Naive thymus-derived CD4-positive, alpha-beta T cell (primary cell): ENCODE results near the gene ADAMTS17. TPM values are rescaled to one million over a fixed set of nuclear protein-coding genes. Genes with fewer than 3 reads are reported as not detected.

Experiments
- ATAC-seq: fragments of 150-1000 bp; cut with Tn5 transposase; 2 replicates; pipeline ENCODE4 v1.10.0; 2021; ENCODE audit warnings: mild to moderate bottlenecking, moderate library complexity
- CTCF ChIA-PET: fragments of 350-600 bp; sonication (Branson Sonifier 250); formaldehyde crosslinking; loops from one replicate; lab custom pipeline; 2021; ENCODE audit warnings: antibody characterized with exemption; lab: Charles Lee
- POLR2A ChIA-PET: fragments of 350-600 bp; sonication (Branson Sonifier 250); formaldehyde crosslinking; loops from one replicate; lab custom pipeline; 2021; ENCODE audit warnings: antibody characterized with exemption, inconsistent platforms; lab: Charles Lee
- DNase-seq, 9 donors: peaks; one replicate each; pipeline versions ENCODE4 v3.0.0 to v3.0.0-alpha.2; 2020 to 2022; ENCODE audit warnings: mixed read lengths in 1 of 9
- H3K27ac ChIP-seq: one replicate; pipeline ENCODE4 v1.7.0; 2013; ENCODE audit warnings: mild to moderate bottlenecking, low read depth, low read length, moderate library complexity
- H3K27me3 ChIP-seq, 2 donors: one replicate each; pipeline ENCODE4 v1.7.0; 2013; ENCODE audit warnings: low read length in 2 of 2, mild to moderate bottlenecking in 2 of 2, moderate library complexity in 2 of 2; ENCODE audit not compliant: control insufficient read depth in 2 of 2, insufficient read depth in 2 of 2
- H3K36me3 ChIP-seq, 3 experiments: 1 replicate in 2 of 3; 2 replicates in 1 of 3; pipeline ENCODE4 v1.7.0; 2013; ENCODE audit warnings: low read length in 3 of 3, mild to moderate bottlenecking in 3 of 3, moderate library complexity in 1 of 3; ENCODE audit not compliant: insufficient read depth in 3 of 3, control insufficient read depth in 2 of 3
- H3K4me1 ChIP-seq, 2 donors: one replicate each; pipeline ENCODE4 v1.7.0; 2013; ENCODE audit warnings: low read length in 2 of 2, mild to moderate bottlenecking in 2 of 2, moderate library complexity in 1 of 2; ENCODE audit not compliant: control insufficient read depth in 2 of 2, insufficient read depth in 2 of 2
- H3K4me3 ChIP-seq: 2 replicates; pipeline ENCODE4 v1.7.0; 2013; ENCODE audit warnings: mild to moderate bottlenecking, low read length
- H3K9me3 ChIP-seq, 3 experiments: 1 replicate in 2 of 3; 2 replicates in 1 of 3; pipeline ENCODE4 v1.7.0; 2013; ENCODE audit warnings: low read length in 3 of 3; ENCODE audit not compliant: control insufficient read depth in 2 of 3
- H3K27ac Mint-ChIP-seq, 9 donors: one replicate each; pipeline ENCODE4 v1.8.0; 2020 to 2022; ENCODE audit warnings: mixed read lengths in 9 of 9, mild to moderate bottlenecking in 8 of 9, moderate library complexity in 5 of 9, inconsistent platforms in 2 of 9
- H3K27me3 Mint-ChIP-seq, 5 donors: one replicate each; pipeline ENCODE4 v1.8.0; 2021 to 2022; ENCODE audit warnings: mixed read lengths in 5 of 5, mild to moderate bottlenecking in 1 of 5
- H3K36me3 Mint-ChIP-seq, 5 donors: one replicate each; pipeline ENCODE4 v1.8.0; 2020 to 2022; ENCODE audit warnings: mixed read lengths in 5 of 5, mild to moderate bottlenecking in 3 of 5, inconsistent platforms in 1 of 5
- H3K4me1 Mint-ChIP-seq, 7 donors: one replicate each; pipeline ENCODE4 v1.8.0; 2020 to 2022; ENCODE audit warnings: mixed read lengths in 7 of 7, mild to moderate bottlenecking in 3 of 7, inconsistent platforms in 1 of 7
- H3K4me3 Mint-ChIP-seq, 10 donors: one replicate each; pipeline ENCODE4 v1.8.0; 2020 to 2022; ENCODE audit warnings: mild to moderate bottlenecking in 10 of 10, mixed read lengths in 10 of 10, moderate library complexity in 6 of 10, inconsistent platforms in 2 of 10
- H3K9me3 Mint-ChIP-seq, 11 donors: one replicate each; pipeline ENCODE4 v1.8.0; 2020 to 2022; ENCODE audit warnings: mixed read lengths in 11 of 11, mild to moderate bottlenecking in 4 of 11, inconsistent platforms in 1 of 11, moderate library complexity in 1 of 11
- intact Hi-C, 2 donors: fragments of 100-400 bp; cut with micrococcal nuclease; formaldehyde crosslinking; loops; one replicate each; pipeline ENCODE4 v1.15.1; 2023
- polyA plus RNA-seq, 2 donors: library from polyadenylated mRNA; unstranded; fragments of 300-500 nt; fragmentation: Illumina TruSeq; gene quantifications; one replicate each; pipeline ENCODE4 v1.2.3, GENCODE V29; 2021
- total RNA-seq, 6 experiments: library from RNA in 5 of 6; stranded (reverse) in 5 of 6; gene quantifications; 1 replicate in 5 of 6; 2 replicates in 1 of 6; pipeline ENCODE4 v1.2.3 and lab custom pipeline; 2021 to 2026

Gene ADAMTS17
- total and polyA plus RNA-seq, 7 experiments from 2014 or later: 1.5 to 13.5 (median 3.2) TPM

- no peaks in the 10 kb centered on the region for H3K27me3 Mint-ChIP-seq
- DNase-seq (no peak), ATAC-seq (no peak)
- Histone ChIP-seq H3K9me3 (no peaks in the 10 kb centered on the region), H3K4me1 (no peaks in the 10 kb centered on the region), H3K27ac (no peak overlapping the region), H3K36me3 (peaks cover 0 to 4% (median 0%) of the 10 kb centered on the region in 3 experiments), H3K4me3 (no peak overlapping the region), H3K27me3 (no peaks in the 10 kb centered on the region)
- peaks cover 0 to 17% (median 10%) of the 10 kb centered on the region in 7 donors for H3K4me1 Mint-ChIP-seq
- H3K4me3 Mint-ChIP-seq: peak overlapping the region in 7 of 10 donors; percentile 59 to 74 (median 70)
- ChIA-PET CTCF (no interaction called here), POLR2A (no interaction called here)
- peak overlapping the region in 3 of 9 donors; percentile 45 to 74 (median 55) for H3K27ac Mint-ChIP-seq
- peaks cover 0 to 11% (median 5%) of the 10 kb centered on the region in 11 donors for H3K9me3 Mint-ChIP-seq
- intact Hi-C loops: no loop called here
- H3K36me3 Mint-ChIP-seq: peaks cover 0 to 43% (median 26%) of the 10 kb centered on the region in 5 donors
Observed at GRCh38 chr15:100307241-100308212, 34.2 kb downstream of the ADAMTS17 start.

- H3K27me3 ChIP-seq: no peaks in the 10 kb centered on the region
- H3K27ac Mint-ChIP-seq: no peak overlapping the region
- H3K27ac ChIP-seq: no peak overlapping the region
- CTCF ChIA-PET: no interaction called here
- H3K9me3 Mint-ChIP-seq: peaks cover 0 to 8% (median 5%) of the 10 kb centered on the region in 11 donors
- DNase-seq: no peak
- H3K36me3 Mint-ChIP-seq: peaks cover 0 to 39% (median 22%) of the 10 kb centered on the region in 5 donors
- H3K9me3 ChIP-seq: no peaks in the 10 kb centered on the region
- no peak overlapping the region for H3K4me3 ChIP-seq
- intact Hi-C loops: no loop called here
- no peak overlapping the region for H3K4me3 Mint-ChIP-seq
- H3K4me1 ChIP-seq: no peaks in the 10 kb centered on the region
- peaks cover 0 to 4% (median 0%) of the 10 kb centered on the region in 3 experiments for H3K36me3 ChIP-seq
- no peaks in the 10 kb centered on the region for H3K27me3 Mint-ChIP-seq
- POLR2A ChIA-PET: no interaction called here
- H3K4me1 Mint-ChIP-seq: peaks cover 0 to 17% (median 10%) of the 10 kb centered on the region in 7 donors
- no peak for ATAC-seq
Observed at GRCh38 chr15:100306098-100306497, 35.7 kb downstream of the ADAMTS17 start.

- H3K4me3 ChIP-seq: no peak overlapping the region
- intact Hi-C loops: no loop called here
- H3K27ac ChIP-seq: no peak overlapping the region
- peaks cover 0 to 4% (median 0%) of the 10 kb centered on the region in 3 experiments for H3K36me3 ChIP-seq
- no peak for ATAC-seq
- ChIA-PET CTCF (no interaction called here), POLR2A (interaction anchor here (0.7 kb wide), 1 partner anchor 285 kb away, joined by 3 read pairs; no protein-coding TSS in a partner anchor)
- no peaks in the 10 kb centered on the region for H3K4me1 ChIP-seq
- Mint-ChIP-seq H3K4me3 (no peak overlapping the region), H3K9me3 (peaks cover 0 to 22% (median 12%) of the 10 kb centered on the region in 11 donors), H3K36me3 (peaks cover 3 to 69% (median 40%) of the 10 kb centered on the region in 5 donors), H3K27ac (peak overlapping the region in 1 of 9 donors; percentile 11), H3K4me1 (peaks cover 0 to 3% (median 0%) of the 10 kb centered on the region in 7 donors), H3K27me3 (no peaks in the 10 kb centered on the region)
- H3K9me3 ChIP-seq: peaks cover 0 to 8% (median 0%) of the 10 kb centered on the region in 3 experiments
- DNase-seq: no peak
- no peaks in the 10 kb centered on the region for H3K27me3 ChIP-seq
Observed at GRCh38 chr15:100301910-100302431, 39.8 kb downstream of the ADAMTS17 start.

- peaks cover 0 to 14% (median 0%) of the 10 kb centered on the region in 3 experiments for H3K9me3 ChIP-seq
- DNase-seq (no peak), ATAC-seq (no peak)
- Mint-ChIP-seq H3K4me3 (no peak overlapping the region), H3K9me3 (peaks cover 0 to 29% (median 13%) of the 10 kb centered on the region in 11 donors), H3K27me3 (no peaks in the 10 kb centered on the region), H3K4me1 (peaks cover 0 to 2% (median 0%) of the 10 kb centered on the region in 7 donors), H3K36me3 (peaks cover 3 to 64% (median 49%) of the 10 kb centered on the region in 5 donors), H3K27ac (no peak overlapping the region)
- H3K27ac ChIP-seq: no peak overlapping the region
- H3K36me3 ChIP-seq: no peaks in the 10 kb centered on the region
- ChIA-PET POLR2A (no interaction called here), CTCF (no interaction called here)
- intact Hi-C loops: no loop called here
- H3K27me3 ChIP-seq: no peaks in the 10 kb centered on the region
- no peaks in the 10 kb centered on the region for H3K4me1 ChIP-seq
- no peak overlapping the region for H3K4me3 ChIP-seq
Observed at GRCh38 chr15:100298257-100298656, 43.5 kb downstream of the ADAMTS17 start.

DNA sequence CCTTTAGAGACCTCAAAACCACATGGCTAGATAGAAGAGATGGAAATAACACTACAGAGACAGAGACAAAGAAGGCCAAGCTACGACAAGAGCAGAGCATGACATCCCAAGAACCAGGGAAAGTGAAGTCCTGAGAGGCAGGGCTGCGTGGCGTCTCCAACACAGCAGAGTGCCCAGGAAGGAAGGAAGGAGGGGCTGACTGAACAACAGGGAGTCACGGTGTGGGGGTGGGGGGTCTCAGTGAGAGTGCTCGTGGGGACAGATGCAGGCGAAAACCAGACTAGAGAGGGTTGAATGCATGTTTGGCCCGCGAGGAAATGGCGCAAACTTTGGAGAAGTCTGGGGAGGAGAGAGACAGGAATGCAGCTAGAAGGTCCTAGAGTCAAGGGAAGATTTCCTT lies 44.0 kb downstream of the ADAMTS17 start:
- peaks cover 0 to 14% (median 0%) of the 10 kb centered on the region in 3 experiments for H3K9me3 ChIP-seq
- Mint-ChIP-seq H3K27me3 (no peaks in the 10 kb centered on the region), H3K4me3 (no peak overlapping the region), H3K27ac (peak overlapping the region in 1 of 9 donors; percentile 43), H3K4me1 (peaks cover 0 to 2% (median 0%) of the 10 kb centered on the region in 7 donors), H3K9me3 (peaks cover 0 to 29% (median 13%) of the 10 kb centered on the region in 11 donors), H3K36me3 (peaks cover 3 to 64% (median 48%) of the 10 kb centered on the region in 5 donors)
- intact Hi-C loops: no loop called here
- H3K27ac ChIP-seq: no peak overlapping the region
- H3K4me1 ChIP-seq: no peaks in the 10 kb centered on the region
- DNase-seq (no peak), ATAC-seq (no peak)
- H3K36me3 ChIP-seq: no peaks in the 10 kb centered on the region
- no peak overlapping the region for H3K4me3 ChIP-seq
- POLR2A ChIA-PET: no interaction called here
- H3K27me3 ChIP-seq: no peaks in the 10 kb centered on the region
- CTCF ChIA-PET: no interaction called here

GRCh38 chr15:100295939-100296565 lies 45.7 kb downstream of the ADAMTS17 start:
- no peaks in the 10 kb centered on the region for H3K4me1 ChIP-seq
- ATAC-seq (no peak), DNase-seq (no peak)
- intact Hi-C loops: no loop called here
- H3K4me3 ChIP-seq: no peak overlapping the region
- no peak overlapping the region for H3K27ac ChIP-seq
- H3K27ac Mint-ChIP-seq: no peak overlapping the region
- H3K4me3 Mint-ChIP-seq: no peak overlapping the region
- no peaks in the 10 kb centered on the region for H3K27me3 ChIP-seq
- no peaks in the 10 kb centered on the region for H3K36me3 ChIP-seq
- ChIA-PET CTCF (no interaction called here), POLR2A (no interaction called here)
- H3K9me3 ChIP-seq: peaks cover 0 to 14% (median 0%) of the 10 kb centered on the region in 3 experiments
- peaks cover 0 to 3% (median 2%) of the 10 kb centered on the region in 7 donors for H3K4me1 Mint-ChIP-seq
- H3K36me3 Mint-ChIP-seq: peaks cover 3 to 51% (median 40%) of the 10 kb centered on the region in 5 donors
- no peaks in the 10 kb centered on the region for H3K27me3 Mint-ChIP-seq
- peaks cover 1 to 31% (median 13%) of the 10 kb centered on the region in 11 donors for H3K9me3 Mint-ChIP-seq
